RPMI7951 (cell line): ENCODE measurements around the gene RAD18. TPM values are rescaled to one million over a fixed set of nuclear protein-coding genes. Genes with fewer than 3 reads are reported as not detected.
A peak's percentile ranks its signal among the peaks of the same experiment; 100 is the strongest.

Experiments
- DNase-seq: peaks from one replicate; pipeline ENCODE4 v3.0.0-alpha.2; 2012; ENCODE audit warnings: low read depth
- total RNA-seq: library from RNA; depleted of rRNA; stranded (reverse); fragments of >200 nt; shearing (Covaris generic); gene quantifications from 2 replicates; pipeline ENCODE4 v1.2.3, GENCODE V29; 2014

RAD18 gene
- total RNA-seq, 1 experiment from 2014 or later: 34.1 TPM

- no peak for DNase-seq
These were observed 22.1 kb upstream of the RAD18 start for GRCh38 chr3:8985411-8985831.

- no peak for DNase-seq
These were observed 21.3 kb upstream of the RAD18 start for GRCh38 chr3:8984526-8984925.

DNA sequence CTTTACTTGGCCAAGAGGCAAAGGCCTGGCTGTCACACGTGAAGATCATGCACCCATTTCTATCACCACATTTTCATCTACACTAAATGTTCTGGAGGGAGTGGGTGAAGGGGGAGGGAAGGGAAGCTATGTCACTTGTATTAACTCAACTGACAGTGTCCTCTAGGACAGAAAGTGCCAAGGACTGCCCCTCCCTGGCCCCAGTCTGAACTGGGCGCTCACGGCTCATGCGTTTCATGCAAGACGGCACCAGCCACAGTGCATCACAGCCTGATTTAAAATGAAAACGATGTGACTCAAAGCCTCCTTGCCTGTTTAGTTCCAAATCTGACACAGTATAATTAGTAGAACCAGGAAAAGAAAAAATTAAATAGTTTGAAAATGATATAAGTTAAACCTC lies 20.8 kb upstream of the RAD18 start:
- DNase-seq: no peak

- no peak for DNase-seq
These were observed 20.3 kb upstream of the RAD18 start for GRCh38 chr3:8983591-8983990.

GRCh38 chr3:8983026-8983425 lies 19.8 kb upstream of the RAD18 start:
- no peak for DNase-seq

- peak; percentile 46 for DNase-seq
These were observed 19.2 kb upstream of the RAD18 start for GRCh38 chr3:8982509-8982908.

- no peak for DNase-seq
These were observed 18.4 kb upstream of the RAD18 start for GRCh38 chr3:8981700-8982099.

- no peak for DNase-seq
These were observed 18.0 kb upstream of the RAD18 start for GRCh38 chr3:8981296-8981695.

- no peak for DNase-seq
These were observed 17.5 kb upstream of the RAD18 start for GRCh38 chr3:8980756-8981257.

DNA sequence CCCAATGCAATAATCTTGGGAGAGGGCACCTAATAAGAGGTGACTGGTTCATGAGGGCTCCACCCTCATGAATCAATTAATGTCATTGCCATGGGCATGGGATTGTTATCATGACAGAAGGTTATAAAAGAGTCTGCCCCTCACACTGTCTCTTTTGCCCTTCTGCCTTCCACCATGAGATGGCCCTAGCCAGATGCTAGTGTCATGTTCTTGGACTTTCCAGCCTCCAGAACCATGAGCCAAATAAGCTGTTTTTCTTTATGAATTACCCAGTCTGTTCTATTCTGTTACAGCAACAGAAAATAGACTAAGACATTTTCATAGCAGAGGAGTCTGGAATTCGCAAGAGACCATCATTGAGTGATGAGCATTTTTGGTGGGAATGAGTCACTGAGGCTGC lies 16.0 kb upstream of the RAD18 start:
- DNase-seq: no peak

DNA sequence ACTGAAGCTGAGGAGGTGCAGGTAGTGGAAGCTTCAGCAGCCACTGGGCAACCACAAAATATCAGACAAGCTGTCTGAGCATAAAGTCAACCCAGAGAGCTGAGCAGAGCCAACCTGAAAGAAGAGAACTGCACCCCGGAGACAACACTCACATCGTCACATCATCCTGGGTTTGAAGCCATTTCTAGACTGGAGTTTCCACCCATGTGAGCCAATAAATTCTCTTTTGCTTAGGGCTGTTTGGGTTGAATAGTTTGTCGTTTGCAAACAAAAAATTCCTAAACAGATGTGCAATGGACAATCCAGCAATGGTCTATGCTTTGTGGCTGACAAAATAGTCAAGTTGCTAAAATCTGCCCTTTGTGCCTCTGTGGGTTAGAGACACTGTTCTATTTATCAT lies 15.3 kb upstream of the RAD18 start:
- DNase-seq: no peak

DNA sequence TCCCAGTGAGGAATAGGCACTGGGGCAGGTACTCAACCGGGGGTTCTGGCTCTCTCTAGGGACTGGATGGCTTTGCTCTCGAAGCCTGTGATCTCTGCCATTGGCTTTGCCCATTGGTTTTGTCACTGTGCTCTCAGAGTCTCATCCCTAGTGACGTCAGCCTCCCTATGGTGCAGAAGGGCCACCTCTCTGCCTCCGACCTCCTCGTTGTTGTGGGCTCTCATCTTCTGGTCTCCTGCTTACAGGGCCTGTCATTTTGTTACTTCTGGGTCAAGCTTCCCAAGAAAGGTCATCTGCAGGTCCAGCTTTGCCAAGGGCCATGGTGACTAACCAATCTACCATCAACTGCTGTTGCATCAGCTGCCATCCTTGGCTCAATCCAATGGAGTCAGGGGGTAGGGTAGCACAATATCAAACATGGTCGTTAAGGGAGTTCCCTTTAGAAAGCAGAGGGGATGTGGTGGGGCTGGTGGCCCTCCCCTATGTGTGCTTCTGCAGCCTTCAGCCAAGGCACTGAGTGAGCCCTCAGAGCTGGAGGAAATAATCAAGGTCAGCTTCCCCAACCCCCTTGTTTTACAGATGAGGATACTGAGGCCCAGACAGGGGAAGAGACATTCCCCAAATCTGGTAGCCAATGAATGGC lies 13.4 kb upstream of the RAD18 start:
- DNase-seq: no peak

GRCh38 chr3:8975081-8976020 lies 12.1 kb upstream of the RAD18 start:
- no peak for DNase-seq

DNA sequence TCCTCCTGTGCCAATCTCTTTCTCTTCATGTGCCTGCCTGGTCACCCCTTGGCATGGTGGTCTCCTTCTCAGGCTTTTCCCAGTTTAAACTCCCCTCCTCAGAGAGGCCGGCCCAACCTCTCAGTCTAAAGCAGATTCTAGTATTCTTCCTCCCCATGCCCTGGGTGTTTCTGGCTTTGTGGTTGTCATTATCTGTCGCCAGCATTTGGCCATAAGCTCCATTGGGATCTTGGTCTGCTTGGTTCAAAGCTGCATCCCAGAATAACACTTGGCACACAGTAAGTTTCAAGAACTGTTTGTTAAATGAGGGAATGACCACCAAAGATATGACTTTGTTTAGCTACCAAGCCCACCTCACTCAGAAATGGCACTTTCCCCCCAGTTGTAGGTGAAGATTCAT lies 11.2 kb upstream of the RAD18 start:
- no peak for DNase-seq

DNA sequence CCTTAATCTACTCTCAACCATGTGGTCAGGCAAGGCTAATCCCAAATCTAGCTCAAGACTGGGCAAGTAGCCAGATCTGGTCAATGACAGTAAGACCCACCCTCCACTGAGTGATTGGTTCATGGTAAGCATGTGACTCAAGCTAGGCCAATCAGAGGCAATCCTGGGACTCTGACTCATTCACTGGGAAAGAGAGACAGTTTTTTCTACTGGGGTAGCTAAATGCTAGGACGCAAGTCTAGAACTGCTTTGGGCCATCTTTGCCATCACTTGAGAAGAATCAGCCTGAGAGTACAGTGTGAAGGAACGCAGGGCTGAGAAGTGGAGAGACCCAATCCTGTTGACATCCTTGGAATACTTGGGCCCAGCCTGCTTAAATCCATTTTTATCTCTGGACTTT lies 9.4 kb upstream of the RAD18 start:
- DNase-seq: peak; percentile 87

- DNase-seq: peak; percentile 62
These were observed 7.8 kb upstream of the RAD18 start for GRCh38 chr3:8970971-8971589.

GRCh38 chr3:8969241-8969640 lies 6.0 kb upstream of the RAD18 start:
- DNase-seq: no peak

- DNase-seq: no peak
These were observed 5.2 kb upstream of the RAD18 start for GRCh38 chr3:8968375-8968882.

DNA sequence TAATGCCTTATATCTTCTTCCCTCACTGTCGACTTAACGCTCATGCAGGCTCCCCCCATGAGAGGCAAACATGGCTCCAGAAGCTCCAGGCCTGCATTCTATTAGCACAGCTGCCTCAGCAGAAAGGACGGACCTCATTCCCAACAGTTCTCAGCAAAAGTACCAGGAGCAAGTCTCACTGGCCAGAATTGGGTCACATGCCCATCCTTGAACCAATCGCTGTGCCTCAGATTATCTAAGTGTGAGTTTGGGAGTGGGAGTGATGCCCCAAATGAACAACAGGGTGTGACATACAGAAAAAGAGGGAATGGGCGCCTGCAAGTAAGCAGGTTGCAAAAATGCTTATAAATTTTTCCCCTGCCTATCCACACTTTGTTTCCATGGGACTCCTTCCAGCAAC lies 4.3 kb upstream of the RAD18 start:
- no peak for DNase-seq

GRCh38 chr3:8966820-8967348 lies 3.6 kb upstream of the RAD18 start:
- DNase-seq: no peak

DNA sequence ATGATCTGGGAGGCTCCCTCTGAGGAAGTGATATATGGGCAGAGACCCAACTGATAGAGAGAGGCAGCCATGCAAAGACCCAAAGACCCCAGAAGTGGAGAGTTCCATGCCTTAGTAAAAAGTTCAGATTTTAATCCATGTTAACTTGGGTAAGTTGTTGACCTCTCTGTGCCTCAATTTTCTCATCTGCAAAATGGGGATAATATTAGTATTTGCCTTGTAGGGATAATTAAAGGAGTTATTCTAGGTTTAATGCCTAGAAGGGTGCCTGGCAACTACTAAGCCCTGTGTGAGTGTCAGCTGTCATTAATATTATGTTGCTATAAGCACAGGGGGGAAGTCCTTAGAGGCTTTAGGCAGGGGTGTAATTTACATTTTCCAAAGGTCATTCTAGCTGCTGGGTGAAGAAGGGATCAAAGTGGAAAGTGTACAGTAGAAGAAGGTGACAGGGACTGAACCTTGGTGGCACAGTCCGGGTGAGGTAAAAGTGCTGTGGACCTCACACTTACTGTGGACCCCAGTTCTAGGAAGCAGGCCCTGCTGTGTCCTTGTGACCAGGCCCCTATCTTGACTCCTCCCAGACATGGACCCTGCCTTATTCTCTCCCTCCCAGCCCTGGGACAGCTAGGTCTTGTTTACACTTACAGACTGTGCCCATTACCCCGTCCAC lies 3.0 kb upstream of the RAD18 start:
- DNase-seq: no peak
